Endothelial cell of umbilical vein (primary cell): Measurements from ENCODE around the gene ANXA2.
"Not testable (repeated sequence)": the region's sequence is repeated elsewhere in the genome, so short reads cannot be mapped to it uniquely, and the experiment has no call there.

Experiments used
- EZH2 ChIP-seq: IDR thresholded peaks from 2 replicates; pipeline ENCODE4 v1.6.1; 2012; ENCODE audit warnings: borderline replicate concordance, low read depth, mild to moderate bottlenecking, moderate library complexity, low read length, inconsistent platforms; ENCODE audit not compliant: severe bottlenecking
- POLR2AphosphoS5 ChIP-seq: IDR thresholded peaks from 2 replicates; pipeline ENCODE4 v1.6.1; 2012; ENCODE audit warnings: low read depth, mild to moderate bottlenecking, control low read depth, low read length, moderate library complexity; ENCODE audit not compliant: insufficient read depth

GRCh38 chr15:60404351-60404750, 6.6 kb upstream of the ANXA2 start:
- TF ChIP-seq EZH2, POLR2AphosphoS5: not testable (repeated sequence)
